HG03520 (cell line): Measurements from ENCODE around the gene MYOG.

Source experiments
- ATAC-seq: cut with Tn5 transposase; IDR thresholded peaks from one replicate; pipeline ENCODE4 v1.9.1; 2021; ENCODE audit warnings: mild to moderate bottlenecking, moderate library complexity; ENCODE audit not compliant: unreplicated experiment

Gene MYOG

GRCh38 chr1:203117611-203118575 is 32.1 kb upstream of the MYOG start:
- ATAC-seq: no peak

- ATAC-seq: no peak
Observed at GRCh38 chr1:203116091-203116820, 30.4 kb upstream of the MYOG start.

- ATAC-seq: no peak
Observed at GRCh38 chr1:203114202-203114601, 28.4 kb upstream of the MYOG start.

GRCh38 chr1:203113308-203113707 is 27.5 kb upstream of the MYOG start:
- no peak for ATAC-seq

- ATAC-seq: no peak
Observed at GRCh38 chr1:203112475-203112874, 26.7 kb upstream of the MYOG start.

- no peak for ATAC-seq
Observed at GRCh38 chr1:203104789-203105390, 19.1 kb upstream of the MYOG start.

GRCh38 chr1:203103829-203104495 is 18.1 kb upstream of the MYOG start:
- ATAC-seq: no peak

- no peak for ATAC-seq
Observed at GRCh38 chr1:203103216-203103615, 17.4 kb upstream of the MYOG start.

- no peak for ATAC-seq
Observed at GRCh38 chr1:203101813-203102634, 16.2 kb upstream of the MYOG start.

GRCh38 chr1:203100516-203100869 is 14.7 kb upstream of the MYOG start:
- no peak for ATAC-seq

- no peak for ATAC-seq
Observed at GRCh38 chr1:203099805-203100515, 14.1 kb upstream of the MYOG start.

GRCh38 chr1:203098914-203099520 is 13.2 kb upstream of the MYOG start:
- ATAC-seq: no peak

GRCh38 chr1:203098445-203098844 is 12.6 kb upstream of the MYOG start:
- no peak for ATAC-seq

GRCh38 chr1:203097001-203097400 is 11.2 kb upstream of the MYOG start:
- ATAC-seq: no peak

GRCh38 chr1:203096566-203096965 is 10.8 kb upstream of the MYOG start:
- no peak for ATAC-seq

- no peak for ATAC-seq
Observed at GRCh38 chr1:203095061-203095690, 9.4 kb upstream of the MYOG start.

- no peak for ATAC-seq
Observed at GRCh38 chr1:203093754-203094410, 8.1 kb upstream of the MYOG start.

GRCh38 chr1:203091761-203092330 is 6.0 kb upstream of the MYOG start:
- ATAC-seq: no peak
